OCI-LY7 (cell line): ENCODE measurements around the gene KCNIP4. TPM values are rescaled to one million over a fixed set of nuclear protein-coding genes. Genes with fewer than 3 reads are reported as not detected.

Source experiments
- BruUV-seq: library from RNA; stranded (reverse); fragments of 400-500 nt; replicated peaks from 2 replicates; lab custom pipeline; 2021; lab: Mats Ljungman, UMichigan
- CTCF ChIA-PET: fragments of 300-600 bp; sonication (Branson Sonifier 250); formaldehyde crosslinking; loops from one replicate; lab custom pipeline; 2022; ENCODE audit warnings: antibody characterized with exemption; ENCODE audit not compliant: unreplicated experiment; lab: Charles Lee
- POLR2A ChIA-PET: fragments of 300-600 bp; sonication (Branson Sonifier 250); formaldehyde crosslinking; loops from one replicate; lab custom pipeline; 2022; ENCODE audit warnings: antibody characterized with exemption; lab: Charles Lee
- DNase-seq: peaks from one replicate; pipeline ENCODE4 v3.0.0-alpha.2; 2015; ENCODE audit warnings: low spot score
- H2AFZ ChIP-seq: fragments of 200-600 bp; sonication (generic), shearing (Covaris generic); 2 replicates; pipeline ENCODE4 v1.6.1; 2014; ENCODE audit warnings: mild to moderate bottlenecking, antibody characterized with exemption, low read length, moderate library complexity
- H3K27ac ChIP-seq: fragments of 200-600 bp; sonication (generic); 2 replicates; pipeline ENCODE4 v1.5.1; 2014; ENCODE audit warnings: mixed run types, low read depth, mild to moderate bottlenecking, moderate library complexity, low read length, inconsistent platforms; ENCODE audit not compliant: poor library complexity, severe bottlenecking
- H3K36me3 ChIP-seq: fragments of 200-600 bp; sonication (generic); 2 replicates; pipeline ENCODE4 v1.6.1; 2014; ENCODE audit warnings: mild to moderate bottlenecking, antibody characterized with exemption, low read length, moderate library complexity, mixed read lengths; ENCODE audit not compliant: insufficient read depth
- H3K4me1 ChIP-seq: fragments of 200-600 bp; sonication (generic); 2 replicates; pipeline ENCODE4 v1.5.1; 2014; ENCODE audit warnings: mild to moderate bottlenecking, low read length; ENCODE audit not compliant: insufficient read depth, poor library complexity, severe bottlenecking
- H3K4me2 ChIP-seq: fragments of 200-600 bp; sonication (generic); 2 replicates; pipeline ENCODE4 v1.6.1; 2014; ENCODE audit warnings: mild to moderate bottlenecking, low read length
- H3K4me3 ChIP-seq: fragments of 200-600 bp; sonication (generic); 2 replicates; pipeline ENCODE4 v1.5.1; 2014; ENCODE audit warnings: mild to moderate bottlenecking, low read depth, low read length; ENCODE audit not compliant: poor library complexity, severe bottlenecking
- H3K79me2 ChIP-seq: fragments of 200-600 bp; sonication (generic); 2 replicates; pipeline ENCODE4 v1.6.1; 2016; ENCODE audit warnings: low read depth, mild to moderate bottlenecking, low read length, moderate library complexity, mixed read lengths; ENCODE audit not compliant: insufficient read depth
- H3K9me2 ChIP-seq: fragments of 200-600 bp; sonication (generic); 2 replicates; pipeline ENCODE4 v1.6.1; 2016; ENCODE audit warnings: mild to moderate bottlenecking, low read length, mixed read lengths; ENCODE audit not compliant: insufficient read depth
- H3K9me3 ChIP-seq: fragments of 200-600 bp; sonication (generic); 2 replicates; pipeline ENCODE4 v1.6.1; 2014; ENCODE audit warnings: mild to moderate bottlenecking, mixed run types, low read length, mixed read lengths
- H4K20me1 ChIP-seq: fragments of 200-600 bp; sonication (generic); 2 replicates; pipeline ENCODE4 v1.6.1; 2014; ENCODE audit warnings: mild to moderate bottlenecking, antibody characterized with exemption, low read length, moderate library complexity, mixed read lengths; ENCODE audit not compliant: insufficient read depth
- EZH2phosphoT487 ChIP-seq: fragments of 200-600 bp; sonication (generic); IDR thresholded peaks from 2 replicates; pipeline ENCODE4 v1.6.1; 2018; ENCODE audit warnings: low read depth, borderline replicate concordance, mild to moderate bottlenecking, mixed run types, antibody characterized with exemption, low read length, moderate library complexity, mixed read lengths
- intact Hi-C: fragments of 100-400 bp; cut with micrococcal nuclease; formaldehyde crosslinking; loops from one replicate; pipeline ENCODE4 v1.10.0; 2022; ENCODE audit not compliant: unreplicated experiment
- total RNA-seq, 2 experiments: library from RNA; depleted of rRNA in 1 of 2; stranded (reverse); fragments of >200 nt in 1 of 2; shearing (Covaris generic) in 1 of 2; gene quantifications; 2 replicates each; pipeline ENCODE4 v1.2.3, GENCODE V29; 2014 to 2022
- TF ChIP-seq, protein P1 (sequence below): fragments of 200-600 bp; sonication (generic); conservative IDR thresholded peaks from 2 replicates; pipeline ENCODE4 v1.5.1; 2014; ENCODE audit warnings: mild to moderate bottlenecking, antibody characterized with exemption, low read length, moderate library complexity, mixed read lengths

KCNIP4 gene
- total RNA-seq, 2 experiments from 2014 or later, result not detected

DNA sequence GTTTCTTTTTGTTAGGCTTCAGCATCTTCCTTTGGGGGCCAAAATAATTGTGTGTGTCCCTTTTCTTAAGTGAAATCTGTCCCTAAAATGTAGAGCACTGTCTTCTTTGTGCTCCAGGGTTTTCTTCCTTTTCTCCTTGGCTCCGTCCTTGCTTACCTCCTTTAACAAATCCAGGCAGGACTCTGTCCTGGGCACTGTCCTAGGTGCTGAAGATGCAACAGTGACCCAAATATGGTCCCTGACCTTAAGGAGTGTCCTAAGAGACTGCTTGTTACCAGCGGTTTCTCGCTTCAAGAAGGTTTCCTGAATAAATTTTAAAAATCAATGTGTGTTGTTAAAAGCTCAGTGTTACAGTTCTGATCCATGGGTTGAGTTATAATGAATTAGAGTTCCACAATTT lies 471.8 kb downstream of the KCNIP4 start:
- ChIA-PET CTCF (no interaction called here), POLR2A (no interaction called here)
- Histone ChIP-seq H3K27ac (no peak overlapping the region), H3K79me2 (no peaks in the 10 kb centered on the region), H3K4me2 (no peak overlapping the region), H2AFZ (no peak overlapping the region), H3K4me3 (no peak overlapping the region), H3K9me2 (no peaks in the 10 kb centered on the region), H3K9me3 (no peaks in the 10 kb centered on the region), H3K36me3 (no peaks in the 10 kb centered on the region), H4K20me1 (no peaks in the 10 kb centered on the region), H3K4me1 (no peaks in the 10 kb centered on the region)
- no peak for TF ChIP-seq EZH2phosphoT487
- TF ChIP-seq, protein P1, sequence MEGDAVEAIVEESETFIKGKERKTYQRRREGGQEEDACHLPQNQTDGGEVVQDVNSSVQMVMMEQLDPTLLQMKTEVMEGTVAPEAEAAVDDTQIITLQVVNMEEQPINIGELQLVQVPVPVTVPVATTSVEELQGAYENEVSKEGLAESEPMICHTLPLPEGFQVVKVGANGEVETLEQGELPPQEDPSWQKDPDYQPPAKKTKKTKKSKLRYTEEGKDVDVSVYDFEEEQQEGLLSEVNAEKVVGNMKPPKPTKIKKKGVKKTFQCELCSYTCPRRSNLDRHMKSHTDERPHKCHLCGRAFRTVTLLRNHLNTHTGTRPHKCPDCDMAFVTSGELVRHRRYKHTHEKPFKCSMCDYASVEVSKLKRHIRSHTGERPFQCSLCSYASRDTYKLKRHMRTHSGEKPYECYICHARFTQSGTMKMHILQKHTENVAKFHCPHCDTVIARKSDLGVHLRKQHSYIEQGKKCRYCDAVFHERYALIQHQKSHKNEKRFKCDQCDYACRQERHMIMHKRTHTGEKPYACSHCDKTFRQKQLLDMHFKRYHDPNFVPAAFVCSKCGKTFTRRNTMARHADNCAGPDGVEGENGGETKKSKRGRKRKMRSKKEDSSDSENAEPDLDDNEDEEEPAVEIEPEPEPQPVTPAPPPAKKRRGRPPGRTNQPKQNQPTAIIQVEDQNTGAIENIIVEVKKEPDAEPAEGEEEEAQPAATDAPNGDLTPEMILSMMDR, result no peak
- no peak for DNase-seq
- intact Hi-C loops, result no loop called here
- BruUV-seq, result no TSS peak

DNA sequence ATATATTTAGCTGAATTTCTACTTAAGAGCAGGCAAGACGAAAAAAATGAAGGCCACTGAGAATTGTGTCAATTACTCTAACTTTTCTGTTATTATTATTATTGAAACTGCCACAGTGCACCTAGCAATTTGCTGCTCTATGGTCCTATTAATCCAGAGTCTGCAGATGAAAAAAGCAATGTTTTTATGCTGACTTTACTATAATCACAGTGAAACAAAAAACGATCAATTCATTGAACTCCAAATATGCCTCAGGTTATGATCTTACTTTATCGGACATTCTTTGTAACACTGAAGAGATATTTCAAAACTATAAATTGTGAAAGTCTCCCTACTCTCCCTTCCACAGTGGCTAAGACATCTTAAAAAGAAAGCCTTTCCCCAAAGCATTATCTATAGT lies 474.4 kb downstream of the KCNIP4 start:
- Histone ChIP-seq H3K9me2 (no peaks in the 10 kb centered on the region), H3K36me3 (no peaks in the 10 kb centered on the region), H4K20me1 (no peaks in the 10 kb centered on the region), H3K79me2 (no peaks in the 10 kb centered on the region), H3K9me3 (no peaks in the 10 kb centered on the region), H3K4me1 (no peaks in the 10 kb centered on the region), H3K4me3 (no peak overlapping the region), H2AFZ (no peak overlapping the region), H3K27ac (no peak overlapping the region), H3K4me2 (no peak overlapping the region)
- CTCF ChIA-PET, result no interaction called here
- BruUV-seq, result no TSS peak
- POLR2A ChIA-PET, result interaction anchor here (0.7 kb wide), 1 partner anchor 58 kb away, joined by 4 read pairs; no protein-coding TSS in a partner anchor
- TF ChIP-seq, protein P1, result no peak
- no peak for TF ChIP-seq EZH2phosphoT487
- intact Hi-C loops, result no loop called here
- DNase-seq, result no peak

DNA sequence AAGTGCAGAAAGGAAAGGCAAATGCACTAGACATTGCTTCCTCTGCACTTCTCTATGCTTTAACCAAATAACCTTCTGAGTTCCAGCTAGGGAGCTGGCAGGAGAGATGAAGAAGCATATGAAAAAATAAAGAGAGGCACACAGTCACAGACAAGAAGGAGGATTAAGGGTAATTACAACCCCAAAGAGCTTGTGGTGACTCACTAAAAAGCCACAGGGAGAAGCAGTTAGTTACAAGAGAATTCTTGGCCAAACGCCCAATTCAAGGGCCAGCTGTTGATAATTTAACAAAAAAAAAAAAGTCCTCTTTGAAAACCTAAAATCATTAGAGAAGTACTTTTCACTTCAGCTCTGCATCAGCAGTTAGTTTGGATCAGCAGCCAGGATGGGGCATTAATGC lies 478.0 kb downstream of the KCNIP4 start:
- CTCF ChIA-PET, result no interaction called here
- no peak for TF ChIP-seq EZH2phosphoT487
- TF ChIP-seq, protein P1, result no peak
- H3K79me2 ChIP-seq, result no peaks in the 10 kb centered on the region

More for the DNA sequence above, 478.0 kb downstream of the KCNIP4 start:
- POLR2A ChIA-PET, result no interaction called here
- H3K9me3 ChIP-seq, result no peaks in the 10 kb centered on the region
- no peaks in the 10 kb centered on the region for H3K4me1 ChIP-seq
- no TSS peak for BruUV-seq
- H3K9me2 ChIP-seq, result no peaks in the 10 kb centered on the region
- no peak overlapping the region for H3K4me3 ChIP-seq
- H4K20me1 ChIP-seq, result no peaks in the 10 kb centered on the region
- no peak overlapping the region for H3K27ac ChIP-seq
- intact Hi-C loops, result no loop called here
- DNase-seq, result no peak
- no peak overlapping the region for H2AFZ ChIP-seq
- H3K4me2 ChIP-seq, result no peak overlapping the region
- no peaks in the 10 kb centered on the region for H3K36me3 ChIP-seq
